CD4-positive, CD25-positive, alpha-beta regulatory T cell (primary cell): ENCODE data around the gene RPS15. TPM values are rescaled to one million over a fixed set of nuclear protein-coding genes. Genes with fewer than 3 reads are reported as not detected.

Experiments used
- ATAC-seq, 2 donors: fragments of 150-1000 bp; cut with Tn5 transposase; one replicate each; pipeline ENCODE4 v1.10.0; 2021; ENCODE audit warnings: low read depth in 2 of 2, moderate number of reproducible peaks in 2 of 2, moderate library complexity in 1 of 2
- DNase-seq, 3 donors: peaks; one replicate each; pipeline versions ENCODE4 v3.0.0 to v3.0.0-alpha.2; 2012 to 2022; ENCODE audit warnings: mixed read lengths in 1 of 3
- H3K27ac ChIP-seq: one replicate; pipeline ENCODE4 v1.7.0; 2013; ENCODE audit warnings: mild to moderate bottlenecking, low read length; ENCODE audit not compliant: insufficient read depth, poor library complexity, severe bottlenecking
- H3K27me3 ChIP-seq: one replicate; pipeline ENCODE4 v1.7.0; 2013; ENCODE audit warnings: low read length; ENCODE audit not compliant: control insufficient read depth, insufficient read depth
- H3K36me3 ChIP-seq: one replicate; pipeline ENCODE4 v1.7.0; 2013; ENCODE audit warnings: mild to moderate bottlenecking, low read length, moderate library complexity; ENCODE audit not compliant: control insufficient read depth, insufficient read depth
- H3K4me1 ChIP-seq: 2 replicates; pipeline ENCODE4 v1.7.0; 2013; ENCODE audit warnings: mild to moderate bottlenecking, low read length; ENCODE audit not compliant: insufficient read depth, control insufficient read depth, poor library complexity, severe bottlenecking
- H3K4me3 ChIP-seq: one replicate; pipeline ENCODE4 v1.7.0; 2013; ENCODE audit warnings: low read depth, mild to moderate bottlenecking, low read length, moderate library complexity
- H3K9me3 ChIP-seq, 2 experiments: 1 replicate in 1 of 2; 2 replicates in 1 of 2; pipeline ENCODE4 v1.7.0; 2013; ENCODE audit warnings: low read length in 2 of 2, mild to moderate bottlenecking in 1 of 2, moderate library complexity in 1 of 2; ENCODE audit not compliant: control insufficient read depth in 2 of 2
- H3K27ac Mint-ChIP-seq, 3 donors: one replicate each; pipeline ENCODE4 v1.8.0; 2020 to 2022; ENCODE audit warnings: mild to moderate bottlenecking in 3 of 3, mixed read lengths in 3 of 3, moderate library complexity in 2 of 3
- H3K27me3 Mint-ChIP-seq: one replicate; pipeline ENCODE4 v1.8.0; 2022; ENCODE audit warnings: mild to moderate bottlenecking, mixed read lengths
- H3K36me3 Mint-ChIP-seq: one replicate; pipeline ENCODE4 v1.8.0; 2020; ENCODE audit warnings: mixed read lengths
- H3K4me1 Mint-ChIP-seq, 4 donors: one replicate each; pipeline ENCODE4 v1.8.0; 2020 to 2022; ENCODE audit warnings: mixed read lengths in 4 of 4, mild to moderate bottlenecking in 1 of 4
- H3K4me3 Mint-ChIP-seq, 4 donors: one replicate each; pipeline ENCODE4 v1.8.0; 2020 to 2022; ENCODE audit warnings: mild to moderate bottlenecking in 4 of 4, mixed read lengths in 4 of 4, moderate library complexity in 3 of 4
- H3K9me3 Mint-ChIP-seq, 7 donors: one replicate each; pipeline ENCODE4 v1.8.0; 2020 to 2022; ENCODE audit warnings: mixed read lengths in 7 of 7, mild to moderate bottlenecking in 3 of 7, moderate library complexity in 2 of 7
- polyA plus RNA-seq, 4 donors: library from polyadenylated mRNA; unstranded; fragments of 300-500 nt; fragmentation: Illumina TruSeq; gene quantifications; one replicate each; pipeline ENCODE4 v1.2.3, GENCODE V29; 2021
- total RNA-seq: library from RNA; stranded (reverse); gene quantifications from one replicate; pipeline ENCODE4 v1.2.3, GENCODE V29; 2022

RPS15 gene
- total and polyA plus RNA-seq, 5 donors from 2014 or later: 1,352 to 3,453 (median 2,915) TPM

DNA sequence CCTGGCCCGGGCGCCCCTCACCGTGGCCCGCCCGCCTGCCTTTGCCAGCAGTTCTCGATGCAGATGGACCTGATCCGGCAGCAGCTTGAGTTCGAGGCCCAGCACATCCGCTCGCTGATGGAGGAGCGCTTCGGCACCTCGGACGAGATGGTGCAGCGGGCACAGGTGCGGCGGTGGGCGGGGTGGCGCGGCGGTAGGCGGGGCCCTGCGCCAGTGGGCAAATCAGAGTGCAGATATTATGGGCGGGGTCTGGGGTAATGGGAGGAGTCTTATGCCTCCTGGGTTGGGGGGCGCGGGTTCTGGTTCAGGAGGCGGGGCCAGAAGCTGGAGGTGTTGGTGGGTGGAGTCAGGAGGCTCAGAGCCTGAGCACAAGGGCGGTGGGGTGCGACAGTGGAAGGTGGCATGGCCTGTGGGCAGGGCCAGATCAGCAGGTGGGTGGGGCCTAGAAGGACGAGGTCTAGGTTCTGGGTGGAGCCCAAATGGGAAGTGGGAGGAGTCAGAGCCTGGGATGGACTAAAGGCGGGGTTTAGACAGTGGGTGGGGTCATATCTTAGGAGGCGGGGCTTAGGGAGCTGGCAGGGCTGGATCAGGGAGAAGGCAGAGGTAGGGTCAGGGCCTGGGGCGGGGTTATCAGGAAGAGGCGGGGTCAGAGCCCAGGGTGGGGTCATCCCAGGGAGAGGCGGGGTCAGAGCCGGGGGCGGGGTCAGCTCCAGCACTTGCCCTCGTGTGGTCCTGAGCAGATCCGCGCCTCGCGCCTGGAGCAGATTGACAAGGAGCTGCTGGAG, 17.3 kb downstream of the RPS15 start:
- Histone ChIP-seq H3K27ac (no peak overlapping the region), H3K36me3 (peaks cover 1% of the 10 kb centered on the region), H3K4me3 (no peak overlapping the region), H3K27me3 (peaks cover 10% of the 10 kb centered on the region), H3K4me1 (peaks cover 16% of the 10 kb centered on the region), H3K9me3 (no peaks in the 10 kb centered on the region)
- peak; percentile 55 to 74 (median 56) for DNase-seq
- peaks cover 52% of the 10 kb centered on the region for H3K27me3 Mint-ChIP-seq
- H3K9me3 Mint-ChIP-seq: peaks cover 0 to 4% (median 0%) of the 10 kb centered on the region in 7 donors
- peak overlapping the region in 3 of 4 donors; percentile 62 to 80 (median 76) for H3K4me3 Mint-ChIP-seq
- ATAC-seq: peak; percentile 54 to 56
- H3K4me1 Mint-ChIP-seq: peaks cover 0 to 34% (median 4%) of the 10 kb centered on the region in 4 donors
- peak overlapping the region in 1 of 3 donors; percentile 32 for H3K27ac Mint-ChIP-seq
- H3K36me3 Mint-ChIP-seq: no peaks in the 10 kb centered on the region

DNA sequence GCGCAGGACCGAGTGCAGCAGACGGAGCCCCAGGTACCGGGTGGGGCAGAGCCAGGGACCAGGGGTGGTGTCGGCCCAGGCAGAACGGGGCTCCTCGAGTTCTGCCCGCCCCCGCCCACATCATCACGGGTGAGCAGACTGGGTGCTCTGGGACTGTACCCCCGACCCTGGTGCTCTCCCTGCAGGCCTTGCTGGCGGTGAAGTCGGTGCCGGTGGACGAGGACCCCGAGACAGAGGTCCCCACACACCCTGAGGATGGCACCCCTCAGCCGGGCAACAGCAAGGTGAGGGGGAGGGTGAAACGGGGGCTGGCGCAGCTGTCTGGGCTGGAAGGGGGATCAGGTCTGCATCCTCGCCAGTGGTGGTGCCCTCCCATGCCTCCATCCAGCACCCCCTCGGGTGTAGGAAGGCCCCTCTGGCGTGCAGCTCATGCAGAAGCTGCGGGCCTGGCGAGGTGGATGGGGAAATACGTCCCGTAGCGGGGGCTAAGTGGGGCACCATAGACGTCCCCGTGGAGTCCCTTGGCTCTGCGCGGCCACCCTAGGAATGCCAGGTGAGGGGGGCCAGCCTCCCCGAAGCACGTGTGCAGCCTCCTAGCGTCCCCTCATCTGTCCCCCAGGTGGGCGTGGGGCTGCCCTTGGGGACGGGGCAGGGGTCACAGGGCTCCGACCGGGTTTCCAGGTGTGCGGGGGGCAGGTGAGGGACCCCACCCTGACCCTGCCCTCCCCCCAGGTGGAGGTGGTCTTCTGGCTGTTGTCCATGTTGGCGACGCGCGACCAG, 18.1 kb downstream of the RPS15 start:
- ATAC-seq (no peak), DNase-seq (no peak)
- Mint-ChIP-seq H3K27ac (no peak overlapping the region), H3K36me3 (no peaks in the 10 kb centered on the region), H3K4me3 (no peak overlapping the region), H3K27me3 (peaks cover 44% of the 10 kb centered on the region), H3K4me1 (peaks cover 0 to 28% (median 4%) of the 10 kb centered on the region in 4 donors), H3K9me3 (peaks cover 0 to 3% (median 0%) of the 10 kb centered on the region in 7 donors)
- Histone ChIP-seq H3K4me1 (peaks cover 16% of the 10 kb centered on the region), H3K27ac (no peak overlapping the region), H3K36me3 (peaks cover 4% of the 10 kb centered on the region), H3K4me3 (no peak overlapping the region), H3K27me3 (peaks cover 4% of the 10 kb centered on the region), H3K9me3 (no peaks in the 10 kb centered on the region)

- ATAC-seq (no peak), DNase-seq (no peak)
- Mint-ChIP-seq H3K4me1 (peaks cover 0 to 28% (median 4%) of the 10 kb centered on the region in 4 donors), H3K9me3 (peaks cover 0 to 3% (median 0%) of the 10 kb centered on the region in 7 donors), H3K27ac (no peak overlapping the region), H3K4me3 (no peak overlapping the region), H3K27me3 (peaks cover 43% of the 10 kb centered on the region), H3K36me3 (no peaks in the 10 kb centered on the region)
- Histone ChIP-seq H3K4me1 (peaks cover 16% of the 10 kb centered on the region), H3K9me3 (no peaks in the 10 kb centered on the region), H3K4me3 (no peak overlapping the region), H3K36me3 (peaks cover 4% of the 10 kb centered on the region), H3K27ac (no peak overlapping the region), H3K27me3 (peaks cover 4% of the 10 kb centered on the region)
Measured at GRCh38 chr19:1457031-1457739, 19.0 kb downstream of the RPS15 start.

- no peak overlapping the region for H3K4me3 Mint-ChIP-seq
- no peak for ATAC-seq
- Histone ChIP-seq H3K9me3 (no peaks in the 10 kb centered on the region), H3K4me3 (no peak overlapping the region), H3K27me3 (peaks cover 4% of the 10 kb centered on the region), H3K4me1 (peaks cover 16% of the 10 kb centered on the region), H3K36me3 (peaks cover 4% of the 10 kb centered on the region), H3K27ac (no peak overlapping the region)
- H3K27me3 Mint-ChIP-seq: peaks cover 43% of the 10 kb centered on the region
- H3K36me3 Mint-ChIP-seq: no peaks in the 10 kb centered on the region
- no peak overlapping the region for H3K27ac Mint-ChIP-seq
- H3K9me3 Mint-ChIP-seq: peaks cover 0 to 3% (median 0%) of the 10 kb centered on the region in 7 donors
- peaks cover 0 to 27% (median 4%) of the 10 kb centered on the region in 4 donors for H3K4me1 Mint-ChIP-seq
- DNase-seq: no peak
Measured at GRCh38 chr19:1457892-1458291, 19.7 kb downstream of the RPS15 start.

DNA sequence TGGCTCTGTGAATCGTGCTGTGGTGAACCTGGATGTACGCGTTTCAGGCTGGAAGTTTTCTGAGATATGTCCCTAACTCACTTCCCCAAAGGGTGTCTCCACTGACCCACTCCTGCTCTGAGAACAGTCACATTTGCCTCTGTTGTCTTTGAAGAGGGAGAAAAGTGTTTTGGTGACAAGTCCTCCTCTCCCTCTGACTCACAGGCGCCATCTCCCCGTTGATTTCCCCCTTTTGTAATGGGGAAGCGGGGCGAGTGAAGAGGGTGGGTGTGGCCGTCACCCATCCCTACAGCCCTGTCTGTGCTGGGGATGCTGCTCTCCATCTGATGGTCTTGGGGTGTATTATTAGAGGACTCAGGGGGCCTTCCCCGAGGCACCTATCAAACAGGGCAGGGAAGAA, 21.3 kb downstream of the RPS15 start:
- Mint-ChIP-seq H3K9me3 (peaks cover 0 to 3% (median 0%) of the 10 kb centered on the region in 7 donors), H3K4me1 (peaks cover 0 to 22% (median 0%) of the 10 kb centered on the region in 4 donors), H3K27me3 (peaks cover 37% of the 10 kb centered on the region), H3K4me3 (peak overlapping the region in 1 of 4 donors; percentile 22), H3K36me3 (no peaks in the 10 kb centered on the region), H3K27ac (peak overlapping the region in 1 of 3 donors; percentile 80)
- ATAC-seq (no peak), DNase-seq (no peak)
- Histone ChIP-seq H3K9me3 (no peaks in the 10 kb centered on the region), H3K27me3 (peaks cover 2% of the 10 kb centered on the region), H3K36me3 (peaks cover 4% of the 10 kb centered on the region), H3K27ac (no peak overlapping the region), H3K4me1 (peaks cover 16% of the 10 kb centered on the region), H3K4me3 (no peak overlapping the region)

DNA sequence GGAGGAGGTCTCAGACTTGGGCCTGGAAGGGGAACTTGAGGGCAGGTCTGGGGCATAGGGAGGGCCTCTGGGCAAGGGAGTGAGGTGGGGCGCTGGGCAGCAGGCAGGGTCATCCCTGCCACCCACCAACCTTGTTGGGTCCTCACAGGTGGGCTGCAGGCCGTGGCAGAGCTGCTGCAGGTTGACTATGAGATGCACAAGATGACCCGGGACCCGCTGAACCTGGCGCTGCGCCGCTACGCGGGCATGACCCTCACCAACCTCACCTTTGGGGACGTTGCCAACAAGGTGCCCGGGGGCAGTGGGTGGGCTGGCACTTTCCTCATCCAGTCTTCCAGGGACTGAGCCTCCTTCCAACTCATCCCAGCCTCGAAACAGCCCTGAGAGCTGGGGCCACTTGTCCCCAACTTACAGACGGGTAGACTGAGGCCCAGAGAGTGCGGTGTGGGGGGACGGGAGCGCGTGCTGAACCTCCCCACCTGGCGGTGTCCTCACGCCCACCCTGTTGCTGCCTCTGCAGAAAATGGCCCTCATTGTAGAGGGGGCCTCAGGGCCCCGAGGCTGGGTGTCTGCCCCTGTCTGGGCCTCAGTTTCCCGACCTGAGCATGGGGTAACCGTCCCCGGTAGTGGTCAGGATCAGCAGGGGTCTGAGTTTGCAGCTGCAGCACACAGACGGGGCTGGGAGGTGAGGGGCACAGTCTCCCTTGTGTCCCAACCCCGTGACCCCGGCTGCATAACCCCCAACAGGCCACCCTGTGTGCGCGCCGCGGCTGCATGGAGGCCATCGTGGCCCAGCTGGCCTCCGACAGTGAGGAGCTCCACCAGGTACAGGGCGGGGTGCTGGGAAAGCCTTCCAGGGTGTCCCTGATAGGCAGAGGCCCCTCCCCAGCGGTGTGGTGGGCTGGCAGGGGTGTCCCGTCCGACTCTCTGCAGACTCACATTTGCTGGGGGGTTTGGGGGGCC, 22.1 kb downstream of the RPS15 start:
- ATAC-seq (no peak), DNase-seq (no peak)
- Mint-ChIP-seq H3K4me3 (no peak overlapping the region), H3K27me3 (peaks cover 30% of the 10 kb centered on the region), H3K9me3 (peaks cover 0 to 3% (median 0%) of the 10 kb centered on the region in 7 donors), H3K27ac (no peak overlapping the region), H3K36me3 (no peaks in the 10 kb centered on the region), H3K4me1 (peaks cover 0 to 15% (median 0%) of the 10 kb centered on the region in 4 donors)
- H3K27ac ChIP-seq: no peak overlapping the region
- H3K4me3 ChIP-seq: no peak overlapping the region
- H3K36me3 ChIP-seq: peaks cover 4% of the 10 kb centered on the region
- no peaks in the 10 kb centered on the region for H3K9me3 ChIP-seq
- H3K27me3 ChIP-seq: peaks cover 2% of the 10 kb centered on the region
- peaks cover 9% of the 10 kb centered on the region for H3K4me1 ChIP-seq
